RWPE2 (cell line): ENCODE results near the gene DUSP22.

ENCODE experiments used
- ATAC-seq: fragments of 200-7000 bp; cut with Tn5 transposase; 3 replicates; pipeline ENCODE4 v1.9.1; 2021; ENCODE audit warnings: low read depth
- DNase-seq: peaks from one replicate; pipeline ENCODE4 v3.0.0-alpha.2; 2020; ENCODE audit warnings: low spot score
- H3K27ac ChIP-seq: fragments of 450-650 bp; 2 replicates; pipeline ENCODE4 v1.5.1; 2017; ENCODE audit warnings: mild to moderate bottlenecking; ENCODE audit not compliant: poor library complexity, severe bottlenecking
- H3K27me3 ChIP-seq: fragments of 250-450 bp; sonication (Bioruptor Pico); 2 replicates; pipeline ENCODE4 v1.5.1; 2021; ENCODE audit warnings: mild to moderate bottlenecking, moderate library complexity; ENCODE audit not compliant: insufficient read depth, poor library complexity, severe bottlenecking
- H3K36me3 ChIP-seq: fragments of 250-450 bp; sonication (Bioruptor Pico); 2 replicates; pipeline ENCODE4 v1.5.1; 2020; ENCODE audit warnings: low read depth, mild to moderate bottlenecking, moderate library complexity
- H3K4me1 ChIP-seq: fragments of 250-450 bp; sonication (Bioruptor Pico); 2 replicates; pipeline ENCODE4 v1.5.1; 2021; ENCODE audit warnings: mild to moderate bottlenecking, moderate library complexity; ENCODE audit not compliant: insufficient read depth, poor library complexity, severe bottlenecking
- H3K4me3 ChIP-seq: fragments of 250-450 bp; sonication (Bioruptor Pico); 2 replicates; pipeline ENCODE4 v1.5.1; 2021; ENCODE audit warnings: mild to moderate bottlenecking, moderate library complexity; ENCODE audit not compliant: severe bottlenecking
- H3K9me3 ChIP-seq: fragments of 250-450 bp; sonication (Bioruptor Pico); 2 replicates; pipeline ENCODE4 v1.5.1; 2021; ENCODE audit warnings: mild to moderate bottlenecking, moderate library complexity; ENCODE audit not compliant: severe bottlenecking
- CTCF ChIP-seq: fragments of 450-650 bp; IDR thresholded peaks from one replicate; pipeline ENCODE4 v1.5.1; 2017; ENCODE audit warnings: mild to moderate bottlenecking, moderate library complexity; ENCODE audit not compliant: poor library complexity, severe bottlenecking

The DUSP22 gene

GRCh38 chr6:338815-339262, 46.6 kb downstream of the DUSP22 start:
- H3K4me3 ChIP-seq, result no peak overlapping the region
- no peaks in the 10 kb centered on the region for H3K36me3 ChIP-seq
- no peak for ATAC-seq
- no peak for DNase-seq
- no peak for TF ChIP-seq CTCF
- no peak overlapping the region for H3K27ac ChIP-seq
- H3K4me1 ChIP-seq, result no peaks in the 10 kb centered on the region
- no peaks in the 10 kb centered on the region for H3K27me3 ChIP-seq
- no peaks in the 10 kb centered on the region for H3K9me3 ChIP-seq

- H3K27me3 ChIP-seq, result no peaks in the 10 kb centered on the region
- no peak for DNase-seq
- no peaks in the 10 kb centered on the region for H3K36me3 ChIP-seq
- no peaks in the 10 kb centered on the region for H3K9me3 ChIP-seq
- no peak overlapping the region for H3K27ac ChIP-seq
- H3K4me1 ChIP-seq, result no peaks in the 10 kb centered on the region
- TF ChIP-seq CTCF, result no peak
- no peak overlapping the region for H3K4me3 ChIP-seq
- ATAC-seq, result no peak
Measured at GRCh38 chr6:339480-339879, 47.2 kb downstream of the DUSP22 start.

GRCh38 chr6:340186-340955, 48.1 kb downstream of the DUSP22 start:
- no peaks in the 10 kb centered on the region for H3K9me3 ChIP-seq
- H3K36me3 ChIP-seq, result no peaks in the 10 kb centered on the region
- no peaks in the 10 kb centered on the region for H3K4me1 ChIP-seq
- H3K27me3 ChIP-seq, result no peaks in the 10 kb centered on the region
- no peak for ATAC-seq
- H3K4me3 ChIP-seq, result no peak overlapping the region
- no peak overlapping the region for H3K27ac ChIP-seq
- no peak for TF ChIP-seq CTCF
- no peak for DNase-seq

GRCh38 chr6:340991-341827, 48.9 kb downstream of the DUSP22 start:
- Histone ChIP-seq H3K27ac (no peak overlapping the region), H3K4me1 (no peaks in the 10 kb centered on the region), H3K36me3 (no peaks in the 10 kb centered on the region), H3K9me3 (no peaks in the 10 kb centered on the region), H3K27me3 (no peaks in the 10 kb centered on the region), H3K4me3 (no peak overlapping the region)
- no peak for TF ChIP-seq CTCF
- ATAC-seq (no peak), DNase-seq (no peak)
